GM12864 (cell line): ENCODE results near the gene SUN5.
A peak's percentile ranks its signal among the peaks of the same experiment; 100 is the strongest.

Source experiments
- DNase-seq: peaks from one replicate; pipeline ENCODE4 v3.0.0-alpha.2; 2011; ENCODE audit warnings: low read depth
- H3K4me3 ChIP-seq: 2 replicates; pipeline ENCODE4 v1.5.1; 2011; ENCODE audit warnings: mild to moderate bottlenecking, low read depth, low read length, control low read depth
- CTCF ChIP-seq: IDR thresholded peaks from 2 replicates; pipeline ENCODE4 v1.5.1; 2011; ENCODE audit warnings: low read depth, mild to moderate bottlenecking, moderate library complexity, low read length, control low read depth, inconsistent platforms; ENCODE audit errors: missing control alignments

SUN5 gene

GRCh38 chr20:32973077-32973717 lies 31.0 kb downstream of the SUN5 start:
- TF ChIP-seq CTCF, result no peak
- no peak for DNase-seq
- no peak overlapping the region for H3K4me3 ChIP-seq

- H3K4me3 ChIP-seq, result no peak overlapping the region
- DNase-seq, result peak; percentile 86
These were observed 31.8 kb downstream of the SUN5 start for GRCh38 chr20:32972181-32973076.

GRCh38 chr20:32971703-32972161 lies 32.5 kb downstream of the SUN5 start:
- H3K4me3 ChIP-seq, result no peak overlapping the region
- TF ChIP-seq CTCF, result no peak
- DNase-seq, result no peak

More at GRCh38 chr20:32972181-32973076, 31.8 kb downstream of the SUN5 start:
- no peak for TF ChIP-seq CTCF

- no peak for DNase-seq
- no peak for TF ChIP-seq CTCF
- H3K4me3 ChIP-seq, result no peak overlapping the region
These were observed 33.3 kb downstream of the SUN5 start for GRCh38 chr20:32970973-32971300.

GRCh38 chr20:32970115-32970972 lies 33.9 kb downstream of the SUN5 start:
- DNase-seq, result no peak
- TF ChIP-seq CTCF, result no peak
- H3K4me3 ChIP-seq, result no peak overlapping the region

GRCh38 chr20:32969356-32970114 lies 34.7 kb downstream of the SUN5 start:
- DNase-seq, result no peak
- no peak for TF ChIP-seq CTCF
- no peak overlapping the region for H3K4me3 ChIP-seq
